CD4-positive, alpha-beta T cell (primary cell): ENCODE measurements around the gene SPDYE17. TPM values are rescaled to one million over a fixed set of nuclear protein-coding genes. Genes with fewer than 3 reads are reported as not detected.
"Not testable (repeated sequence)": the region's sequence is repeated elsewhere in the genome, so short reads cannot be mapped to it uniquely, and the experiment has no call there.

Experiments used
- ATAC-seq: fragments of 200-7000 bp; cut with Tn5 transposase; one replicate; pipeline ENCODE4 v1.10.0; 2022; ENCODE audit warnings: mild to moderate bottlenecking; ENCODE audit not compliant: poor library complexity
- CTCF ChIA-PET: fragments of 350-600 bp; sonication (Branson Sonifier 250); formaldehyde crosslinking; loops from one replicate; lab custom pipeline; 2021; ENCODE audit warnings: antibody characterized with exemption, inconsistent platforms; lab: Charles Lee
- POLR2A ChIA-PET: fragments of 350-600 bp; sonication (Branson Sonifier 250); formaldehyde crosslinking; loops from one replicate; lab custom pipeline; 2021; ENCODE audit warnings: antibody characterized with exemption, inconsistent platforms; lab: Charles Lee
- DNase-seq, 14 experiments: peaks; one replicate each; pipeline ENCODE4 v3.0.0-alpha.2; 2013 to 2020; ENCODE audit warnings: mixed read lengths in 2 of 14
- H3K27ac ChIP-seq, 2 donors: one replicate each; pipeline versions ENCODE4 v1.5.1 to v1.7.0; 2013; ENCODE audit warnings: low read length in 2 of 2, low read depth in 1 of 2, mild to moderate bottlenecking in 1 of 2
- H3K27me3 ChIP-seq, 2 experiments: 1 replicate in 1 of 2; 2 replicates in 1 of 2; pipeline versions ENCODE4 v1.6.1 to v1.7.0; 2013; ENCODE audit warnings: low read length in 2 of 2, control low read depth in 1 of 2, mild to moderate bottlenecking in 1 of 2, moderate library complexity in 1 of 2; ENCODE audit not compliant: insufficient read depth in 2 of 2, control insufficient read depth in 1 of 2
- H3K36me3 ChIP-seq: one replicate; pipeline ENCODE4 v1.6.1; 2013; ENCODE audit warnings: low read length, control low read depth; ENCODE audit not compliant: insufficient read depth
- H3K4me1 ChIP-seq: one replicate; pipeline ENCODE4 v1.6.1; 2013; ENCODE audit warnings: low read length, control low read depth; ENCODE audit not compliant: insufficient read depth
- H3K4me3 ChIP-seq: one replicate; pipeline ENCODE4 v1.5.1; 2013; ENCODE audit warnings: mild to moderate bottlenecking, low read length, moderate library complexity
- H3K9me3 ChIP-seq, 2 experiments: 1 replicate in 1 of 2; 2 replicates in 1 of 2; pipeline versions ENCODE4 v1.6.1 to v1.7.0; 2013; ENCODE audit warnings: low read length in 2 of 2, mild to moderate bottlenecking in 2 of 2, control low read depth in 1 of 2, moderate library complexity in 1 of 2; ENCODE audit not compliant: control insufficient read depth in 1 of 2, insufficient read depth in 1 of 2
- H3K27ac Mint-ChIP-seq: one replicate; pipeline ENCODE4 v1.8.0; 2020; ENCODE audit warnings: mixed read lengths
- H3K27me3 Mint-ChIP-seq: one replicate; pipeline ENCODE4 v1.8.0; 2021; ENCODE audit warnings: mixed read lengths
- H3K36me3 Mint-ChIP-seq: one replicate; pipeline ENCODE4 v1.8.0; 2021; ENCODE audit warnings: low read depth, mixed read lengths
- H3K4me1 Mint-ChIP-seq: one replicate; pipeline ENCODE4 v1.8.0; 2021; ENCODE audit warnings: low read depth, mixed read lengths
- H3K4me3 Mint-ChIP-seq: one replicate; pipeline ENCODE4 v1.8.0; 2020; ENCODE audit warnings: mild to moderate bottlenecking, mixed read lengths
- H3K9me3 Mint-ChIP-seq: one replicate; pipeline ENCODE4 v1.8.0; 2020; ENCODE audit warnings: mixed read lengths
- CTCF ChIP-seq: fragments of 200-600 bp; IDR thresholded peaks from one replicate; pipeline ENCODE4 v1.8.0; 2022; ENCODE audit warnings: antibody characterized with exemption, mild to moderate bottlenecking
- intact Hi-C, 2 experiments: fragments of 100-400 bp; cut with DNase I in 1 of 2; cut with micrococcal nuclease in 1 of 2; formaldehyde crosslinking; loops; one replicate each; pipeline versions ENCODE4 v1.15.1 to v1.9.0; 2023 to 2025; cut with DNase I, micrococcal nuclease
- total RNA-seq, 174 experiments: library from RNA in 2 of 174; stranded (reverse) in 2 of 174; gene quantifications; one replicate each; pipeline ENCODE4 v1.2.3 and lab custom pipeline; 2021 to 2026

Gene SPDYE17
- total RNA-seq, 2 experiments from 2014 or later, result not detected

GRCh38 chr7:76997381-76998284 is 34.5 kb downstream of the SPDYE17 start:
- H3K4me1 Mint-ChIP-seq, result no peaks in the 10 kb centered on the region
- POLR2A ChIA-PET, result no interaction called here
- no peaks in the 10 kb centered on the region for H3K9me3 Mint-ChIP-seq
- H3K36me3 Mint-ChIP-seq, result peaks cover 5% of the 10 kb centered on the region
- no peaks in the 10 kb centered on the region for H3K9me3 ChIP-seq
- peak overlapping the region in 1 of 2 donors; percentile 26 for H3K27ac ChIP-seq
- H3K27ac Mint-ChIP-seq, result no peak overlapping the region
- H3K4me1 ChIP-seq, result peaks cover 19% of the 10 kb centered on the region
- no peak overlapping the region for H3K4me3 ChIP-seq
- H3K4me3 Mint-ChIP-seq, result no peak overlapping the region
- TF ChIP-seq CTCF, result no peak
- CTCF ChIA-PET, result no interaction called here
- no peaks in the 10 kb centered on the region for H3K27me3 ChIP-seq
- DNase-seq (peak in 2 of 14 experiments; percentile 3 to 24), ATAC-seq (no peak)
- no peaks in the 10 kb centered on the region for H3K27me3 Mint-ChIP-seq
- intact Hi-C loops, result loop anchor here in 1 of 2 experiments (10.0 kb wide), 1 partner anchor 493 kb away; no protein-coding TSS in a partner anchor
- H3K36me3 ChIP-seq, result peaks cover 2% of the 10 kb centered on the region

GRCh38 chr7:76996932-76997331 is 35.2 kb downstream of the SPDYE17 start:
- H3K4me3 Mint-ChIP-seq, H3K9me3 Mint-ChIP-seq, H3K27ac Mint-ChIP-seq, H3K27me3 Mint-ChIP-seq, H3K4me3 ChIP-seq, ATAC-seq, H3K9me3 ChIP-seq, H3K27me3 ChIP-seq, DNase-seq, H3K36me3 ChIP-seq, H3K36me3 Mint-ChIP-seq, H3K4me1 Mint-ChIP-seq, POLR2A ChIA-PET, H3K27ac ChIP-seq, CTCF ChIA-PET: not testable (repeated sequence)
- peaks cover 19% of the 10 kb centered on the region for H3K4me1 ChIP-seq
- intact Hi-C loops, result loop anchor here in 1 of 2 experiments (10.0 kb wide), 1 partner anchor 492 kb away; no protein-coding TSS in a partner anchor

GRCh38 chr7:76994286-76994685 is 37.9 kb downstream of the SPDYE17 start:
- H3K27ac ChIP-seq, ATAC-seq, H3K9me3 Mint-ChIP-seq, POLR2A ChIA-PET, H3K27ac Mint-ChIP-seq, H3K36me3 Mint-ChIP-seq, H3K9me3 ChIP-seq, H3K4me3 ChIP-seq, H3K27me3 ChIP-seq, H3K27me3 Mint-ChIP-seq, DNase-seq, H3K4me1 Mint-ChIP-seq, H3K4me3 Mint-ChIP-seq, CTCF ChIA-PET, H3K36me3 ChIP-seq: not testable (repeated sequence)
- peaks cover 19% of the 10 kb centered on the region for H3K4me1 ChIP-seq
- intact Hi-C loops, result loop anchor here in 1 of 2 experiments (10.0 kb wide), 1 partner anchor 489 kb away; no protein-coding TSS in a partner anchor

- POLR2A ChIA-PET, H3K36me3 ChIP-seq, H3K36me3 Mint-ChIP-seq, H3K9me3 Mint-ChIP-seq, H3K9me3 ChIP-seq, H3K4me3 Mint-ChIP-seq, DNase-seq, H3K27me3 Mint-ChIP-seq, H3K27me3 ChIP-seq, ATAC-seq, H3K27ac ChIP-seq, H3K4me3 ChIP-seq, CTCF ChIA-PET, H3K27ac Mint-ChIP-seq, H3K4me1 Mint-ChIP-seq: not testable (repeated sequence)
- H3K4me1 ChIP-seq, result peaks cover 19% of the 10 kb centered on the region
- intact Hi-C loops, result loop anchor here in 1 of 2 experiments (10.0 kb wide), 1 partner anchor 489 kb away; no protein-coding TSS in a partner anchor
These were observed 38.3 kb downstream of the SPDYE17 start for GRCh38 chr7:76993831-76994230.

GRCh38 chr7:76992871-76993270 is 39.3 kb downstream of the SPDYE17 start:
- H3K36me3 ChIP-seq, H3K4me3 Mint-ChIP-seq, H3K27me3 ChIP-seq, H3K27me3 Mint-ChIP-seq, ATAC-seq, POLR2A ChIA-PET, H3K4me1 Mint-ChIP-seq, H3K27ac Mint-ChIP-seq, H3K27ac ChIP-seq, DNase-seq, H3K36me3 Mint-ChIP-seq, H3K9me3 Mint-ChIP-seq, H3K4me1 ChIP-seq, CTCF ChIA-PET, H3K4me3 ChIP-seq, H3K9me3 ChIP-seq: not testable (repeated sequence)
- intact Hi-C loops, result loop anchor here in 1 of 2 experiments (10.0 kb wide), 1 partner anchor 488 kb away; no protein-coding TSS in a partner anchor

GRCh38 chr7:76992204-76992603 is 40.0 kb downstream of the SPDYE17 start:
- H3K4me3 ChIP-seq, H3K27me3 ChIP-seq, H3K36me3 ChIP-seq, H3K9me3 Mint-ChIP-seq, H3K27ac ChIP-seq, H3K27ac Mint-ChIP-seq, H3K4me1 Mint-ChIP-seq, CTCF ChIA-PET, H3K27me3 Mint-ChIP-seq, ATAC-seq, DNase-seq, H3K4me3 Mint-ChIP-seq, H3K36me3 Mint-ChIP-seq, H3K9me3 ChIP-seq, POLR2A ChIA-PET, H3K4me1 ChIP-seq: not testable (repeated sequence)
- intact Hi-C loops, result loop anchor here in 1 of 2 experiments (10.0 kb wide), 1 partner anchor 487 kb away; no protein-coding TSS in a partner anchor
